Measurements from ENCODE around the gene PTPRG. TPM values are rescaled to one million over a fixed set of nuclear protein-coding genes. Genes with fewer than 3 reads are reported as not detected.
"Not testable (repeated sequence)": the region's sequence is repeated elsewhere in the genome, so short reads cannot be mapped to it uniquely, and the experiment has no call there.

Gene PTPRG
- total and polyA plus RNA-seq, 2 donors (not counting 3 experiments of a cell fraction or from before 2014, with no cell fraction given): 8.9 to 39.1 TPM

- dilution Hi-C loops (cut with MboI; ENCODE audit: extremely low pct_ligation_motif_present, low sequenced_read_pairs) (no loop called here), intact Hi-C loops (cut with micrococcal nuclease) (no loop called here)
- Histone ChIP-seq H3K4me3 (replicated peaks in 1 of 3; ENCODE audit: insufficient read depth in 1 of 3, low read depth in 1 of 3, low read length in 3 of 3) (no peak overlapping the region), H3K4me2 (ENCODE audit: insufficient read depth, low read length) (no peak overlapping the region), H3K27me3 (ENCODE audit: control insufficient read depth in 2 of 2, insufficient read depth in 2 of 2, low read length in 2 of 2) (no peaks in the 10 kb centered on the region), H3K79me2 (ENCODE audit: control insufficient read depth, insufficient read depth, low read length) (no peaks in the 10 kb centered on the region), H3K36me3 (ENCODE audit: control insufficient read depth in 2 of 2, extremely low read depth in 1 of 2, insufficient read depth in 2 of 2, low read length in 2 of 2) (no peaks in the 10 kb centered on the region), H3K9ac (replicated peaks; ENCODE audit: extremely low read depth, insufficient read depth, low read length) (no peak overlapping the region), H3K9me1 (replicated peaks; ENCODE audit: control insufficient read depth, extremely low read depth, insufficient read depth, low read length) (no peaks in the 10 kb centered on the region), H3K4me1 (ENCODE audit: control insufficient read depth, extremely low read depth, insufficient read depth, low read length) (peaks cover 2% of the 10 kb centered on the region), H4K20me1 (replicated peaks; ENCODE audit: control insufficient read depth, extremely low read depth, insufficient read depth, low read length) (no peaks in the 10 kb centered on the region), H3K27ac (ENCODE audit: insufficient read depth, low read depth, low read length) (no peak overlapping the region), H2AFZ (ENCODE audit: low read depth, low read length) (no peak overlapping the region), H3K9me3 (replicated peaks; ENCODE audit: control insufficient read depth, insufficient read depth, low read length) (no peaks in the 10 kb centered on the region)
- FAIRE-seq (no peak), DNase-seq (ENCODE audit: low read depth, low spot score) (no peak)
- ChIA-PET POLR2A (no interaction called here), CTCF (interaction anchor here (1.3 kb wide), 1 partner anchor 15 kb away, joined by 3 read pairs; no protein-coding TSS in a partner anchor)
- TF ChIP-seq CTCF (IDR thresholded peaks at IDR 0.05; ENCODE audit: extremely low read depth in 1 of 2, insufficient read depth in 1 of 2, low read depth in 1 of 2, low read length in 2 of 2) (no peak), GATA2 (IDR thresholded peaks at IDR 0.05; ENCODE audit: insufficient read depth, insufficient read length, low read depth, low read length) (no peak), FOS (IDR thresholded peaks at IDR 0.05; ENCODE audit: borderline replicate concordance, insufficient read depth, low read length) (no peak), JUN (IDR thresholded peaks at IDR 0.05; ENCODE audit: borderline replicate concordance, insufficient read depth, insufficient read length, low read depth) (no peak), MAX (IDR thresholded peaks at IDR 0.05; ENCODE audit: insufficient read depth, insufficient read length) (no peak), POLR2A (IDR thresholded peaks at IDR 0.05; ENCODE audit: low read depth, low read length) (no peak), EZH2 (IDR thresholded peaks at IDR 0.05; ENCODE audit: borderline replicate concordance, low read depth, low read length, severe bottlenecking) (no peak), POLR2AphosphoS5 (IDR thresholded peaks at IDR 0.05; ENCODE audit: insufficient read depth, low read depth, low read length) (no peak), MYC (IDR thresholded peaks at IDR 0.05; ENCODE audit: low read depth, low read length) (no peak)
- BruUV-seq (replicated peaks): no TSS peak
Measured at GRCh38 chr3:61814674-61815073, 253.3 kb downstream of the PTPRG start.

- H3K9me1 ChIP-seq (replicated peaks; ENCODE audit: control insufficient read depth, extremely low read depth, insufficient read depth, low read length); H3K27ac ChIP-seq (ENCODE audit: insufficient read depth, low read depth, low read length); DNase-seq (ENCODE audit: low read depth, low spot score); H3K27me3 ChIP-seq (ENCODE audit: control insufficient read depth in 2 of 2, insufficient read depth in 2 of 2, low read length in 2 of 2); H3K9me3 ChIP-seq (replicated peaks; ENCODE audit: control insufficient read depth, insufficient read depth, low read length); H2AFZ ChIP-seq (ENCODE audit: low read depth, low read length); FAIRE-seq; intact Hi-C loops (cut with micrococcal nuclease); H3K79me2 ChIP-seq (ENCODE audit: control insufficient read depth, insufficient read depth, low read length); H3K36me3 ChIP-seq (ENCODE audit: control insufficient read depth in 2 of 2, extremely low read depth in 1 of 2, insufficient read depth in 2 of 2, low read length in 2 of 2); H4K20me1 ChIP-seq (replicated peaks; ENCODE audit: control insufficient read depth, extremely low read depth, insufficient read depth, low read length); H3K4me3 ChIP-seq (replicated peaks in 1 of 3; ENCODE audit: insufficient read depth in 1 of 3, low read depth in 1 of 3, low read length in 3 of 3); H3K9ac ChIP-seq (replicated peaks; ENCODE audit: extremely low read depth, insufficient read depth, low read length); BruUV-seq (replicated peaks); H3K4me2 ChIP-seq (ENCODE audit: insufficient read depth, low read length); POLR2A ChIA-PET; dilution Hi-C loops (cut with MboI; ENCODE audit: extremely low pct_ligation_motif_present, low sequenced_read_pairs): not testable (repeated sequence)
- H3K4me1 ChIP-seq (ENCODE audit: control insufficient read depth, extremely low read depth, insufficient read depth, low read length): peaks cover 14% of the 10 kb centered on the region
- CTCF ChIA-PET: interaction anchor here (0.8 kb wide), 1 partner anchor 9 kb away, joined by 3 read pairs; no protein-coding TSS in a partner anchor
Measured at GRCh38 chr3:61816304-61816703, 254.9 kb downstream of the PTPRG start.
